Tibial artery (tissue), 4 donors: ENCODE measurements around the gene SKAP1.

Experiments used
- DNase-seq, 2 donors: peaks; one replicate each; pipeline ENCODE4 v3.0.0-alpha.2; 2019
- H3K27ac ChIP-seq, 2 donors: fragments of 200-600 bp; sonication (generic) in 1 of 2; 1 replicate in 1 of 2; 2 replicates in 1 of 2; pipeline ENCODE4 v1.5.1; 2018 to 2019; ENCODE audit warnings: mild to moderate bottlenecking in 1 of 2
- H3K27me3 ChIP-seq, 2 donors: fragments of 200-600 bp; sonication (generic) in 1 of 2; one replicate each; pipeline versions ENCODE4 v1.5.1 to v1.6.0; 2016 to 2019
- H3K36me3 ChIP-seq, 3 donors: fragments of 200-600 bp; sonication (generic) in 2 of 3; one replicate each; pipeline ENCODE4 v1.5.1; 2016 to 2019; ENCODE audit warnings: mild to moderate bottlenecking in 2 of 3
- H3K4me1 ChIP-seq, 4 donors: fragments of 200-600 bp; sonication (generic) in 2 of 4; 1 replicate in 3 of 4; 2 replicates in 1 of 4; pipeline ENCODE4 v1.5.1; 2016 to 2019
- H3K4me3 ChIP-seq, 2 donors: fragments of 200-600 bp; sonication (generic) in 1 of 2; 1 replicate in 1 of 2; 2 replicates in 1 of 2; pipeline ENCODE4 v1.5.1; 2018 to 2019; ENCODE audit warnings: mild to moderate bottlenecking in 2 of 2
- H3K9me3 ChIP-seq, 3 donors: fragments of 200-600 bp; sonication (generic) in 1 of 3; one replicate each; pipeline ENCODE4 v1.5.1; 2016 to 2019
- CTCF ChIP-seq, 2 experiments: fragments of 200-600 bp in 1 of 2; fragments of 450-650 bp in 1 of 2; IDR thresholded peaks; one replicate each; pipeline ENCODE4 v1.5.1; 2017 to 2019; ENCODE audit warnings: antibody characterized with exemption in 2 of 2, mild to moderate bottlenecking in 1 of 2, moderate library complexity in 1 of 2
- intact Hi-C: fragments of 100-400 bp; cut with DNase I; formaldehyde crosslinking; loops from one replicate; pipeline ENCODE4 v1.15.0; 2023; ENCODE audit warnings: low total_unique reads

SKAP1 gene

DNA sequence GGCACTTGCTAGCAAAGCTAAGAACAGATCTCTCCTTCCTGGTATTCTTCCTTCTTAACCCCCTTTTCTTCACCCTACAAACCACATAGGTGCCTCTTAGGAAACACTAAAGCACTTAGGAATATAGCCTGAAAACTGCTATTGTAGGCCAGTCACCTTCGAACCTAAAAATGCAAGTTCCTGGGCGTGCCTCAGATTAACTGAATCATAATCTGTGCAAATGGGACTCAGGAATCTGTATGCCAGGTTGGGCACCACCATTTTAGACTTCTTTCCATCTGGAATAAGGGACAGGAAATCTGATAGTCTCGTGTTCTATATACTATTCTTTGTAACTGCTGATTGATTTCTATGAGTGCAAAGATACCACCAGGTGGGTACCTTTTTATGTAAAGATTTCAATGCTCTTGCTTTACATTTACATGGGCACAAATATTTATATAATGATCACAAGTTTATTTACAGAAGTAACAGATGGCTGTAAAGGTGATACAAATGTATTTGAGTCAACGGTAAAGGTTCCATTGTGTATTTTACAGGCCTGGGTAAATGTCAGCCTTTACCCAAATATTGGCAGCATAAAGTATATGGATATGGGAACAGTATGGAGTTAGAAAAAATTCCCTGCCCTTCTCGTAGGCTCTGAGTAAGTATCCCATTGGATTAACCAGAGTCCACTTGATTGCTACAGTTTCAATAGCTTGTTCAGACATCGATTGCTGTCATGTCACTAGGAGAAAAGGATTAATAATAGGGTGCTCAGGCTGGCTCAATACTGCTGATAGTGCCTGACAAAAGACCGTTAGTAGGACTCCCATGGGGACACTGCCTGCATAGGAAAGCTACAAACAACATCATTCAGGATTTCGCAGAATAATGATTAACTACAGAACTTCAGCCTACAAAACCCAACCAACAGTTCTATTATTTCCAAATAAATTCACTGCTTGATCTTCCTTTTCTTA lies 197.7 kb downstream of the SKAP1 start:
- peaks cover 0 to 30% of the 10 kb centered on the region in 2 donors for H3K27me3 ChIP-seq
- intact Hi-C loops: no loop called here
- TF ChIP-seq CTCF (IDR thresholded peaks at IDR 0.05): no peak
- no peak for DNase-seq
- H3K4me1 ChIP-seq: no peaks in the 10 kb centered on the region
- H3K36me3 ChIP-seq: no peaks in the 10 kb centered on the region
- no peaks in the 10 kb centered on the region for H3K9me3 ChIP-seq
- H3K27ac ChIP-seq: no peak overlapping the region
- no peak overlapping the region for H3K4me3 ChIP-seq

- Histone ChIP-seq H3K27me3 (peaks cover 0 to 42% of the 10 kb centered on the region in 2 donors), H3K4me3 (no peak overlapping the region), H3K36me3 (no peaks in the 10 kb centered on the region), H3K9me3 (no peaks in the 10 kb centered on the region), H3K4me1 (no peaks in the 10 kb centered on the region), H3K27ac (no peak overlapping the region)
- DNase-seq: no peak
- no peak for TF ChIP-seq CTCF (IDR thresholded peaks at IDR 0.05)
- intact Hi-C loops: no loop called here
These were observed 200.1 kb downstream of the SKAP1 start for GRCh38 chr17:48229936-48230335.

DNA sequence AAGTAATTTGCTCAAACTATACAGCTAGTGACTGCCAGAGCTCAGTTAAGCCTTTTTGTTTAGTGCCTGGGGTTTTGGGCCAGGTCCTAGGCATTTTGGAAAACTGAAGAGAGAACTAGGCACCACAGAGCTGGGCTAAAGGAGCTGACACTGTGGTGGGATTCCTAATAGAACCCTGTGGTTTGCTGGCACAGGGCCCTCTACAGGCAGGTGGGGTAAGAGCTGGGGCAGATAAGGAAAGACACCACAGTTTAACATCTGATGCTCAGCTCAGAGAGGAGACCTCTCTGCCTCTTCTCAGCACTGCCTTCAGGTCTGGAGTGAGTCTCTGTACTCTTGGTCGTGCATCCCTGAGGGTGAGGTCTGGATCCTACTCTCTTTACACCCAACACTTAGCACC lies 201.3 kb downstream of the SKAP1 start:
- Histone ChIP-seq H3K9me3 (no peaks in the 10 kb centered on the region), H3K27ac (no peak overlapping the region)
- intact Hi-C loops: no loop called here

GRCh38 chr17:48225725-48226567 lies 204.1 kb downstream of the SKAP1 start:
- H3K9me3 ChIP-seq: no peaks in the 10 kb centered on the region
- H3K4me3 ChIP-seq: no peak overlapping the region
- peaks cover 0 to 43% of the 10 kb centered on the region in 2 donors for H3K27me3 ChIP-seq
- no peak for DNase-seq
- H3K4me1 ChIP-seq: no peaks in the 10 kb centered on the region
- no peaks in the 10 kb centered on the region for H3K36me3 ChIP-seq
- intact Hi-C loops: no loop called here
- H3K27ac ChIP-seq: no peak overlapping the region
- TF ChIP-seq CTCF (IDR thresholded peaks at IDR 0.05): no peak

More for the DNA sequence above, 201.3 kb downstream of the SKAP1 start:
- TF ChIP-seq CTCF (IDR thresholded peaks at IDR 0.05): no peak
- DNase-seq: no peak
- no peaks in the 10 kb centered on the region for H3K4me1 ChIP-seq
- no peak overlapping the region for H3K4me3 ChIP-seq
- H3K36me3 ChIP-seq: no peaks in the 10 kb centered on the region
- peaks cover 0 to 51% of the 10 kb centered on the region in 2 donors for H3K27me3 ChIP-seq

DNA sequence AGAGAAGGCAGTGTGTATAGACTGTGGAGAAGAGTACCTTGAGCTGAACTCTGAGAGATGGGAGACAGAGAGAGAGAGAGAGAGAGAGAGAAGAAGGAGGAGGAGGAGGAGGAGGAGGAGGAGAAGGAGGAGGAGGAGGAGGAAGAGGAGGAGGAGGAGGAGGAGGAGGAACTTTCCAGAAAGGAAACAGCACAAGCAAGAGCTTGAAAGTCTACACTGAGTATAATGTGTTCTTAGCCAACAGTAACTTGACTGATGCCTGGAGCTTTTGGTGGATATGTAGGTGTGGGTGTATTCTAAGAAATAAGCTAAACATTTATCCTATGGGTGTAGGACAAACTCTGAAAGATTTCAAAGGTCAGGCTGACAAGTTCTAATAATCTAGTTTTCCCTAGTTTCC lies 206.1 kb downstream of the SKAP1 start:
- Histone ChIP-seq H3K4me1 (no peaks in the 10 kb centered on the region), H3K4me3 (no peak overlapping the region), H3K27me3 (peaks cover 0 to 37% of the 10 kb centered on the region in 2 donors), H3K9me3 (no peaks in the 10 kb centered on the region), H3K36me3 (no peaks in the 10 kb centered on the region), H3K27ac (no peak overlapping the region)
- no peak for TF ChIP-seq CTCF (IDR thresholded peaks at IDR 0.05)
- DNase-seq: no peak
- intact Hi-C loops: no loop called here
